Measurements from ENCODE around the gene TTYH3. TPM values are rescaled to one million over a fixed set of nuclear protein-coding genes. Genes with fewer than 3 reads are reported as not detected.

Gene TTYH3
- total and polyA plus RNA-seq, 9 of the 15 experiments (the other 6 are each of a cell fraction or from before 2014, with no cell fraction given), result 0.01 to 5.5 (median 1.1) TPM

- H2AFZ ChIP-seq (ENCODE audit: low read depth, low read length), result no peak overlapping the region; the same call in 1 of the 2 replicates
- intact Hi-C loops (cut with micrococcal nuclease) (no loop called here), in situ Hi-C loops (cut with MboI) (no loop called here)
- ChIA-PET POLR2A (interaction anchor here (0.6 to 1.9 kb wide), 3 partner anchors 10 to 42 kb away, joined by 3 to 6 read pairs (median 5); no protein-coding TSS in a partner anchor), CTCF (ENCODE audit: low intra/inter-chr PET ratio) (no interaction called here)
- H3K27ac ChIP-seq (ENCODE audit: extremely low read depth, low read depth, low read length), result no peak overlapping the region
- H3K4me1 ChIP-seq (replicated peaks in 1 of 2; ENCODE audit: control insufficient read depth in 2 of 2, insufficient read depth in 2 of 2, low read length in 2 of 2), result peaks cover 27 to 63% of the 10 kb centered on the region in 2 experiments; a peak in 4 of 5 replicates
- H3K4me2 ChIP-seq (ENCODE audit: insufficient read depth, low read length), result no peak overlapping the region; the same call in 1 of the 2 replicates
- H3K9ac ChIP-seq (ENCODE audit: insufficient read depth in 1 of 2, low read depth in 2 of 2, low read length in 2 of 2), result peak overlapping the region; percentile 15 to 85; a peak in 3 of 4 replicates
- no TSS peak for BruUV-seq (replicated peaks)
- H3K36me3 ChIP-seq (ENCODE audit: control insufficient read depth, insufficient read depth, low read length), result no peaks in the 10 kb centered on the region
- no peak for TF ChIP-seq CBX3 (IDR thresholded peaks at IDR 0.05; ENCODE audit: borderline replicate concordance in 1 of 2, low read length in 2 of 2)
- no peaks in the 10 kb centered on the region for H4K20me1 ChIP-seq (replicated peaks; ENCODE audit: control insufficient read depth, insufficient read depth, low read length)
- no peaks in the 10 kb centered on the region; a peak in 1 of 5 replicates for H3K27me3 ChIP-seq (ENCODE audit: control insufficient read depth in 2 of 2, insufficient read depth in 2 of 2, low read length in 2 of 2)
- 57% methylated on average over 5 of the region's 10 CpGs for WGBS (ENCODE audit: insufficient coverage, low coverage, missing lambda C conversion rate)
- no peaks in the 10 kb centered on the region for H3K79me2 ChIP-seq (ENCODE audit: control insufficient read depth, insufficient read depth, low read length)
- H3K9me1 ChIP-seq (ENCODE audit: control insufficient read depth, insufficient read depth, low read length), result no peaks in the 10 kb centered on the region
- FAIRE-seq (no peak), DNase-seq (ENCODE audit: extremely low read depth in 1 of 4, low spot score in 3 of 4) (no peak), ATAC-seq (no peak)
- no peaks in the 10 kb centered on the region for H3K9me3 ChIP-seq (replicated peaks; ENCODE audit: control insufficient read depth, insufficient read depth, low read depth, low read length)
- H3K4me3 ChIP-seq, result no peak overlapping the region
Observed at GRCh38 chr7:2623698-2624014, 8.1 kb upstream of the TTYH3 start.

- FAIRE-seq (peak; percentile 60), ATAC-seq (peak; percentile 77), DNase-seq (ENCODE audit: extremely low read depth in 1 of 4, low spot score in 3 of 4) (peak; percentile 50 to 65 (median 60))
- peaks cover 27 to 60% of the 10 kb centered on the region in 2 experiments; a peak in 4 of 5 replicates for H3K4me1 ChIP-seq (replicated peaks in 1 of 2; ENCODE audit: control insufficient read depth in 2 of 2, insufficient read depth in 2 of 2, low read length in 2 of 2)
- POLR2A ChIA-PET, result interaction anchor here (0.6 to 1.9 kb wide), 6 partner anchors 10 to 50 kb away, joined by 3 to 7 read pairs (median 4); no protein-coding TSS in a partner anchor
- H3K79me2 ChIP-seq (ENCODE audit: control insufficient read depth, insufficient read depth, low read length), result no peaks in the 10 kb centered on the region
- no peaks in the 10 kb centered on the region for H3K36me3 ChIP-seq (ENCODE audit: control insufficient read depth, insufficient read depth, low read length)
- no peaks in the 10 kb centered on the region for H4K20me1 ChIP-seq (replicated peaks; ENCODE audit: control insufficient read depth, insufficient read depth, low read length)
- no peak overlapping the region for H3K4me3 ChIP-seq
- in situ Hi-C loops (cut with MboI), result no loop called here
- CTCF ChIA-PET (ENCODE audit: low intra/inter-chr PET ratio), result no interaction called here
- no peaks in the 10 kb centered on the region for H3K9me3 ChIP-seq (replicated peaks; ENCODE audit: control insufficient read depth, insufficient read depth, low read depth, low read length)
- H3K9me1 ChIP-seq (ENCODE audit: control insufficient read depth, insufficient read depth, low read length), result no peaks in the 10 kb centered on the region
- BruUV-seq (replicated peaks), result no TSS peak
- H2AFZ ChIP-seq (ENCODE audit: low read depth, low read length), result peak overlapping the region; percentile 80
- 34% methylated on average over 12 of the region's 18 CpGs for WGBS (ENCODE audit: insufficient coverage, low coverage, missing lambda C conversion rate)
- H3K9ac ChIP-seq (ENCODE audit: insufficient read depth in 1 of 2, low read depth in 2 of 2, low read length in 2 of 2), result peak overlapping the region; percentile 44 to 85; a peak in 3 of 4 replicates
- intact Hi-C loops (cut with micrococcal nuclease), result no loop called here
- H3K27me3 ChIP-seq (ENCODE audit: control insufficient read depth in 2 of 2, insufficient read depth in 2 of 2, low read length in 2 of 2), result no peaks in the 10 kb centered on the region; a peak in 1 of 5 replicates
- peak overlapping the region; percentile 60 for H3K4me2 ChIP-seq (ENCODE audit: insufficient read depth, low read length)
- H3K27ac ChIP-seq (ENCODE audit: extremely low read depth, low read depth, low read length), result peak overlapping the region; percentile 71; the same call in 2 of the 3 replicates
- TF ChIP-seq ZNF175 (CRISPR knock-in tag; IDR thresholded peaks at IDR 0.05; ENCODE audit: low read depth) (no peak), CBX2 (IDR thresholded peaks at IDR 0.05; ENCODE audit: insufficient read depth, low read length, poor library complexity, severe bottlenecking) (no peak), ZBTB8A (IDR thresholded peaks at IDR 0.05; ENCODE audit: partially characterized antibody) (no peak), NEUROD1 (IDR thresholded peaks at IDR 0.05; ENCODE audit: borderline replicate concordance, low read depth, low read length, partially characterized antibody) (no peak), MAX (CRISPR knock-in tag; IDR thresholded peaks at IDR 0.05) (peak; percentile 6; the same call in 1 of the 2 replicates), BHLHE40 (IDR thresholded peaks at IDR 0.05; ENCODE audit: low read length) (no peak), GABPB1 (CRISPR knock-in tag; IDR thresholded peaks at IDR 0.05) (0 out of 2 replicates have a peak, but pooled peaks have one; percentile 4), ZBTB7A (IDR thresholded peaks at IDR 0.05; ENCODE audit: borderline replicate concordance, control insufficient read depth, low read depth, low read length) (peak; percentile 51; the same call in 1 of the 2 replicates), ILF3 (IDR thresholded peaks at IDR 0.05; ENCODE audit: borderline replicate concordance) (no peak), SMARCE1 (IDR thresholded peaks at IDR 0.05) (0 out of 2 replicates have a peak, but pooled peaks have one; percentile 6), TFAP4 (CRISPR knock-in tag; IDR thresholded peaks at IDR 0.05; ENCODE audit: borderline replicate concordance) (0 out of 2 replicates have a peak, but pooled peaks have one; percentile 7), COPS2 (conservative IDR thresholded peaks at IDR 0.05) (no peak)
Observed at GRCh38 chr7:2624293-2624886, 7.4 kb upstream of the TTYH3 start.
